OCI-M2 (cell line): Measurements from ENCODE around the gene NDUFB6.
A peak's percentile ranks its signal among the peaks of the same experiment; 100 is the strongest.
"Not testable (repeated sequence)": the region's sequence is repeated elsewhere in the genome, so short reads cannot be mapped to it uniquely, and the experiment has no call there.

Experiments used
- DNase-seq: peaks from one replicate; lab custom pipeline; 2025; ENCODE audit not compliant: unreplicated experiment; lab: John Stamatoyannopoulos, UW

NDUFB6 gene

GRCh38 chr9:32571969-32572899 lies 725 bp downstream of the NDUFB6 start:
- peak; percentile 5 for DNase-seq

- DNase-seq = no peak
These were observed 2.7 kb downstream of the NDUFB6 start for GRCh38 chr9:32570262-32570661.

- DNase-seq = no peak
These were observed 6.2 kb downstream of the NDUFB6 start for GRCh38 chr9:32566770-32567169.

- no peak for DNase-seq
These were observed 7.0 kb downstream of the NDUFB6 start for GRCh38 chr9:32565967-32566366.

GRCh38 chr9:32558408-32558934 lies 14.5 kb downstream of the NDUFB6 start:
- no peak for DNase-seq

GRCh38 chr9:32554591-32554990 lies 18.4 kb downstream of the NDUFB6 start:
- no peak for DNase-seq

- DNase-seq = peak; percentile 44
These were observed 18.9 kb downstream of the NDUFB6 start for GRCh38 chr9:32554107-32554506.

GRCh38 chr9:32552172-32552872 lies 20.6 kb downstream of the NDUFB6 start, which contains the start of the genes SMIM27 and TOPORS:
Gene SMIM27, plus strand, starts transcription at chr9:32552327. Its CDS starts 108 bp downstream, at chr9:32552435.
Gene TOPORS, minus strand, starts transcription at chr9:32552586. Its CDS starts 150 bp downstream, at chr9:32552436.
- DNase-seq = peak; percentile 47

- DNase-seq = no peak
These were observed 21.5 kb downstream of the NDUFB6 start for GRCh38 chr9:32551276-32552051.

- peak; percentile 46 for DNase-seq
These were observed 22.2 kb downstream of the NDUFB6 start for GRCh38 chr9:32550562-32551275.

- no peak for DNase-seq
These were observed 22.8 kb downstream of the NDUFB6 start for GRCh38 chr9:32550150-32550561.

- DNase-seq = not testable (repeated sequence)
These were observed 24.7 kb downstream of the NDUFB6 start for GRCh38 chr9:32548213-32548612.

- no peak for DNase-seq
These were observed 27.1 kb downstream of the NDUFB6 start for GRCh38 chr9:32545884-32546283.

GRCh38 chr9:32543047-32543446 lies 29.9 kb downstream of the NDUFB6 start:
- DNase-seq = no peak

- no peak for DNase-seq
These were observed 39.1 kb downstream of the NDUFB6 start for GRCh38 chr9:32533816-32534215.

- DNase-seq = no peak
These were observed 39.6 kb downstream of the NDUFB6 start for GRCh38 chr9:32533336-32533735.

GRCh38 chr9:32526707-32527048 lies 46.3 kb downstream of the NDUFB6 start:
- DNase-seq = no peak

GRCh38 chr9:32526041-32526706 lies 46.8 kb downstream of the NDUFB6 start, which contains the start of gene RIGI:
Gene RIGI, minus strand, starts transcription at chr9:32526196. Its CDS starts 30 bp downstream, at chr9:32526166.
- no peak for DNase-seq

- no peak for DNase-seq
These were observed 47.3 kb downstream of the NDUFB6 start for GRCh38 chr9:32525709-32526030.
